ENCODE data around the gene HLX. TPM values are rescaled to one million over a fixed set of nuclear protein-coding genes. Genes with fewer than 3 reads are reported as not detected.

The HLX gene, protein sequence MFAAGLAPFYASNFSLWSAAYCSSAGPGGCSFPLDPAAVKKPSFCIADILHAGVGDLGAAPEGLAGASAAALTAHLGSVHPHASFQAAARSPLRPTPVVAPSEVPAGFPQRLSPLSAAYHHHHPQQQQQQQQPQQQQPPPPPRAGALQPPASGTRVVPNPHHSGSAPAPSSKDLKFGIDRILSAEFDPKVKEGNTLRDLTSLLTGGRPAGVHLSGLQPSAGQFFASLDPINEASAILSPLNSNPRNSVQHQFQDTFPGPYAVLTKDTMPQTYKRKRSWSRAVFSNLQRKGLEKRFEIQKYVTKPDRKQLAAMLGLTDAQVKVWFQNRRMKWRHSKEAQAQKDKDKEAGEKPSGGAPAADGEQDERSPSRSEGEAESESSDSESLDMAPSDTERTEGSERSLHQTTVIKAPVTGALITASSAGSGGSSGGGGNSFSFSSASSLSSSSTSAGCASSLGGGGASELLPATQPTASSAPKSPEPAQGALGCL
- total RNA-seq (under 1 TPM; 0.10 to 0.33 TPM), polyA plus RNA-seq (not detected), total RNA-seq (0 reads per million in 6 experiments)

DNA sequence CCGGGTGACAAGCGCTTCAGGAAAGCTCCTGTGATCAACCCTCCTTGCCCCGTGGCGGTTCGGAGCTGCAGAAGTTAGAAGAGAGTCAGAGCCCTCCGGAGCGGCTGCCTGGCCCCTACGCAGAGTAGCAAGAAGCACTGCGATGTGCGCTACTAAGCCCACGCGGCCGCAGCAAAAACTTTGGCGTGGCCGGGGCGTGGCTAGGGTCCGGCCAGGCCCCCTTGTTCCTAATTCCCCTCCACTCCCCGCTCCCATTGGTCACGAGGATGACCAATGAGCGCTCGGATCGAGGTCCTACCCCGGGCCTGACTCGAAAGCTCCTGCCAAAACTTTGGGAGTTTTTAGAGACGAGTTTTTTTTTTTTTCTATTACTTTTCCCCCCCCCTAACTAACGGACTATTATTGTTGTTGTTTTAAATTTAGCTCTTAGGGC, at the start of gene HLX:
HLX (plus strand) TSS at position 368 of the 433 bp plus-strand sequence. CDS start 415 bp downstream, outside the sequence.
- Mint-ChIP-seq H3K4me1 (peaks cover 9 to 49% (median 36%) of the 10 kb centered on the region in 4 donors), H3K27me3 (peaks cover 42 to 93% (median 76%) of the 10 kb centered on the region in 5 donors), H3K27ac (peak within 1 kb of the TSS in 4 of 10 donors; percentile 17 to 49 (median 30)), H3K36me3 (peaks cover 0 to 2% (median 0%) of the 10 kb centered on the region in 3 donors), H3K4me3 (peak within 1 kb of the TSS; percentile 66 to 89 (median 82)), H3K9me3 (peaks cover 0 to 2% (median 0%) of the 10 kb centered on the region in 9 donors)
- POLR2A ChIA-PET = no interaction called here
- ATAC-seq (peak; percentile 32 to 55), DNase-seq (peak in 1 of 10 donors; percentile 33)

DNA sequence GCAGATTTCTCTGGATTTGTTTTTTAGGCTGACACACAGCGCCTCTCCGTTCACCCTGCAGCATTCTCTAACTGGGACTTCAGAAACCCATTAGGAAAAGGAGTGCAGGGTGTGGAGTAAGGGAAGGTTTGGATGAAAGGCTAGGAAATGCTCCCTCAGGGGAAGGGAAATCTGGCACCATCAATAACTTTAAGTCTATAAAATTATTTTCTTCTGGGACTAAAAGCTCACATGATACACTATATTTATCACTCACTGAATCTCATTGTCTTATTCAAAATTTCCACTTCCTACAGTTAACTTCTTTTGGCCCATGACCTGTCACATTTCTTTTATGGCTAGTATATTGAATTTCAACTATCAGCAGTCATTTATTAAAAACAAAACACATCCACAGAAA, 45.8 kb upstream of the HLX start:
- Mint-ChIP-seq H3K27ac (no peak overlapping the region), H3K27me3 (peaks cover 5 to 50% (median 15%) of the 10 kb centered on the region in 5 donors), H3K9me3 (peaks cover 0 to 4% (median 0%) of the 10 kb centered on the region in 9 donors), H3K36me3 (no peaks in the 10 kb centered on the region), H3K4me3 (no peak overlapping the region), H3K4me1 (no peaks in the 10 kb centered on the region)
- no peak for DNase-seq
- POLR2A ChIA-PET = no interaction called here
- ATAC-seq = no peak

DNA sequence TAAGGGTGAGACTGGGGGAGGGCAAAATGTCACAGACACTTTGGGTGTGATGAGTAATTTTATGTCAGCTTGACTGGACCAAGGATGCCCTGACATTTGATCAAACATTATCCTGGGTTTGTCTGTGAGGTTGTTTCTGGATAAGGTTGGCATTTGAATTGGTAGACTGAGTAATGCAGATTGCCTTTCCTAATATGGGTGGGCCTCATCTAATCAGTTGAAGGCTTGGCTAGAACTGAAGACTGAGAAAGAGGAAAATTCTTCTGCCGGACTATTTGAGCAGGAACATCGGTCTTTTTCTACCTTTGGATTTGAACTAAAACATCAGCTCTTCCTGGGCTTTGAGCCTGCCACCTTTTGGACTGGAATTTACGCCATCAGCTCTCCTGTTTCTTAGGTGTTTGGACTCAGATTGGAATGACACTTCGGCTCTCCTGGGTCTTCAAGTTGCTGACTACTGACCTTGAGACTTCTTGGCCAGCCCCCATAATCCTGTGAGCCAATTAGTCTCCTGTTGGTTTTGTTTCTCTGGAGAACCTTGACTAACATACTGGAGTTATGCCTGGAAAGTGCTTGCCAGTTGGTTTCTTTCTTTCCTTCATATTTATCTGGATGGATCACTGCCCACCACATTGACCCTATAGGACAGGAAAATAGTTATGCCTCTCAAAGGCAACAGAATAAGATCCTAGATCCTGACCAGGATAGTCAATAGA, 44.9 kb upstream of the HLX start:
- Mint-ChIP-seq H3K4me3 (no peak overlapping the region), H3K27ac (no peak overlapping the region), H3K4me1 (no peaks in the 10 kb centered on the region), H3K9me3 (peaks cover 0 to 4% (median 0%) of the 10 kb centered on the region in 9 donors), H3K27me3 (peaks cover 3 to 51% (median 15%) of the 10 kb centered on the region in 5 donors), H3K36me3 (no peaks in the 10 kb centered on the region)
- POLR2A ChIA-PET = no interaction called here
- ATAC-seq (no peak), DNase-seq (no peak)

DNA sequence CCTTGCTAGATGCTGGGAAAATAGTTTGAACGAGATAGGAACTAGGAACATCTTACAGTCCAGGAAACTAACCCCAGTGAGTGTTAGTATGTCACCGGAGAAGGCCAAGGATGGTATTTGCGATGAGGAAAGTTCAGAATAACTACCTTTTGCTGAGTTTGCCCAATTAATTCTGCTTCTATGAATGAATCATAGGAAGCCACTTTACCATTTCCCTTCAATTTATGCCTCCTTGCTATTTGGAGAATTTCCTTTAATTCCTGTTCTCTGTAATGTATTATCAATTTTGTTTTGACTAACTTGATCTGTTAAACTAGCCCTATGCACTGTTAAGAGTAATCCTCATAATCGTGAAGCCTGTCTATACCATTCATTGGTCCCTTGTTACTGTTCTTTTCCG, 40.7 kb upstream of the HLX start:
- no peak overlapping the region for H3K27ac Mint-ChIP-seq
- H3K9me3 Mint-ChIP-seq = no peaks in the 10 kb centered on the region
- ATAC-seq (no peak), DNase-seq (no peak)
- H3K27me3 Mint-ChIP-seq = peaks cover 4 to 49% (median 8%) of the 10 kb centered on the region in 5 donors
- no peaks in the 10 kb centered on the region for H3K36me3 Mint-ChIP-seq
- POLR2A ChIA-PET = no interaction called here
- no peaks in the 10 kb centered on the region for H3K4me1 Mint-ChIP-seq
- no peak overlapping the region for H3K4me3 Mint-ChIP-seq

DNA sequence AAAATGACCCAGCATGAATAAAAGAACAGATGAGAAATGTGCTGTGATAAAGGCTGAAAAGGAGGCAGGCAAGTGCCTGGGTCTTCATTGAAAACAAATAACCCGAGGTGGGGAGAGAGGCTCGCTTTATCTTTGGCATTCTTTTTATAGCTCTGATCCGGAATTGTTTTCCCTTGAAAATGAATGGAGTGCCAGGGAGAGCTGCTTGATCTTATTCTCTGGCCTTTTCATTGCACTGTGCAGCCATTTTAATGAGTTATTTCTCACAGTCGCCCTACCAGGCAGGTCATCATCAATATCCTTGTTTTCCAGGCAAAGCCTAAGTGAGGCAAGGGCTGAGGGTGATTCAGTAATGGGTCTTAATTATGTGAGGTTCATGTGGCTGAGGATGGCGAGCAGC, 39.8 kb upstream of the HLX start:
- Mint-ChIP-seq H3K4me3 (no peak overlapping the region), H3K9me3 (no peaks in the 10 kb centered on the region), H3K27ac (no peak overlapping the region), H3K27me3 (peaks cover 2 to 49% (median 6%) of the 10 kb centered on the region in 5 donors), H3K36me3 (no peaks in the 10 kb centered on the region), H3K4me1 (no peaks in the 10 kb centered on the region)
- POLR2A ChIA-PET = no interaction called here
- DNase-seq = no peak
- no peak for ATAC-seq

DNA sequence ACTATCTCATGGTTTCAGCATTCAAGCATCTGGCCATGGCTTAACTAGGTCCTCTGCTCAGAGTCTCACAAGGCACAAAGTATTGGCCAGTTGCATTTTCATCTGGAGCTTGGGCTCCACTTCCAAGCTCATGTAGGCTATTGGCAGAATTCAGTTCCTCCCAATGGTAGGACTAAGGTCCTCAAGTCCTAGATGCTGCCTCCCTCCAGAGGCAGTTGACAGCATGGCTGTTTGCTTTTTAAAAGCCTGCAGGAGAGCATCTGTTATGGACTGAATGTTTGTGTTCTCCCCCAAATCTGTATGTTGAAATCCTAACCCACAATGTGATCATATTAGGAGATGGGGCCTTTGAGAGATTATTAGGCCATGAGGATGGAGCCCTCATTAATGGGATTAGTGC, 38.0 kb upstream of the HLX start:
- Mint-ChIP-seq H3K27ac (no peak overlapping the region), H3K9me3 (no peaks in the 10 kb centered on the region), H3K36me3 (no peaks in the 10 kb centered on the region), H3K4me1 (no peaks in the 10 kb centered on the region), H3K4me3 (no peak overlapping the region), H3K27me3 (peaks cover 3 to 38% (median 5%) of the 10 kb centered on the region in 5 donors)
- DNase-seq = no peak
- POLR2A ChIA-PET = no interaction called here
- no peak for ATAC-seq

DNA sequence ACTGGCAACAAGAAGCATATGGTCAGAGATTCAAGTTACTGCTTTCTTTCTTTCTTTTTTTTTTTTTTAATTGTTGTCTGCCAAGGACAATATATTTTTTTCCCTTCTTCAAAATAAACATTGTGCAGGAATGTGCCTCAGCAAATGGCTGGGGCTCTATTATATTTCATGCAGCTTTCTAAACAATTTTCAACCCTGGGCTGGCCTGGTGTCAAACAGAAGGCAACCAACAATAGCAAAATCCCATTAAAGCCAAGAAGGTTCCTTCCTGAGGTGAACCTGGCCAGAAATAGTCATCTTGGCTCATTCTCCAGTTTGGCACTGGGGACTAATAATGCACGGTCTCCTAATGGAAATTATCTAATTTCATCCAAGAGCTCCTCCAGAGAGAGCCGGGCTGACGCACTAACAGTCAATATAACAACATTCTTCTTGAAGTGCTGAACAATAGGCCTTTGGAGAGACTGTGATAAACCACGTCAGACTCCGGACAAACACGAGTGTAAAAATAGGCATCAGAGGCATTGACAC, 35.7 kb upstream of the HLX start:
- ATAC-seq (no peak), DNase-seq (no peak)
- H3K4me3 Mint-ChIP-seq = no peak overlapping the region
- no peaks in the 10 kb centered on the region for H3K4me1 Mint-ChIP-seq
- peaks cover 4 to 29% (median 5%) of the 10 kb centered on the region in 5 donors for H3K27me3 Mint-ChIP-seq
- POLR2A ChIA-PET = no interaction called here
- no peaks in the 10 kb centered on the region for H3K9me3 Mint-ChIP-seq
- no peaks in the 10 kb centered on the region for H3K36me3 Mint-ChIP-seq
- H3K27ac Mint-ChIP-seq = no peak overlapping the region

DNA sequence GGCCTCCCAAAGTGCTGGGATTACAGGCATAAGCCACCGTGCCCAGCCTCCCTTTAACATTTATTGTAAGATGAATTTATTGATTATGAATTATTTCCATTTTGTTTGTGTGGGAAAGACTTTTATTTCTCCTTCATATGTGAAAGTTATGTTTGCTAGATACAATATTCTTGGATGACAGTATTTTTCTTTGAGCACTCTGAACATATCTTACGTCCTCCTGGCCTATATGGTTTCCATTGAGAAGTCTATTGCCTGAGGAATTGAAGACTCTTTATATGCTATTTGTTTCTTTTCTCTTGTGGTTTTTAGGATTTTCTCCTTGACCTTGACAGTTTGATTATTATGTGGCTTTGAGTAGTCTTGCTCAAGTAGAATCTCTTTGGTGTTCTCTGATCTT, 26.8 kb upstream of the HLX start:
- Mint-ChIP-seq H3K27ac (no peak overlapping the region), H3K4me1 (no peaks in the 10 kb centered on the region), H3K36me3 (peaks cover 0 to 27% (median 4%) of the 10 kb centered on the region in 3 donors), H3K4me3 (no peak overlapping the region), H3K27me3 (peaks cover 0 to 10% (median 0%) of the 10 kb centered on the region in 5 donors), H3K9me3 (peaks cover 7 to 43% (median 34%) of the 10 kb centered on the region in 9 donors)
- ATAC-seq (no peak), DNase-seq (no peak)
- POLR2A ChIA-PET = no interaction called here

DNA sequence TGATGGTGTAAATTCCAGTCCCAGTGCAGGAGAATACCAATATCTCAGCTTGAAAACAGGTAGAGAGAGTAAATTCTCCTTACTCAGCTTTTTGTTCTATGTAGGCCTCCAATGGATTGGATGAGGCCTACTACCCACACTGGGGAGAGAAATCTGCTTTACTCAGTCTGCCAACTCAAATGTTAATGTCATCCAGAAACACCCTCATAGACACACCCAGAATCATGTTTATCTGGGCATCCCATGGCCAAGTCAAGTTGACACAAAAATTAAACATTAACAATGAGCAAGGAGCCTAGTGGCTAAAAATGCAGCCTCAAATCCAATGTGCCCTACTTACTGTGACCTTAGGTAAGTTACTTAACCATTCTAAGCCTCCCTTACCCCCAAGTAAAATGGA, 6.9 kb upstream of the HLX start:
- DNase-seq (no peak), ATAC-seq (no peak)
- Mint-ChIP-seq H3K27ac (no peak overlapping the region), H3K4me1 (peaks cover 0 to 8% (median 3%) of the 10 kb centered on the region in 4 donors), H3K4me3 (no peak overlapping the region), H3K36me3 (peaks cover 0 to under 1% (median 0%) of the 10 kb centered on the region in 3 donors), H3K27me3 (peaks cover 34 to 88% (median 41%) of the 10 kb centered on the region in 5 donors), H3K9me3 (peaks cover 0 to 12% (median 5%) of the 10 kb centered on the region in 9 donors)
- POLR2A ChIA-PET = no interaction called here

DNA sequence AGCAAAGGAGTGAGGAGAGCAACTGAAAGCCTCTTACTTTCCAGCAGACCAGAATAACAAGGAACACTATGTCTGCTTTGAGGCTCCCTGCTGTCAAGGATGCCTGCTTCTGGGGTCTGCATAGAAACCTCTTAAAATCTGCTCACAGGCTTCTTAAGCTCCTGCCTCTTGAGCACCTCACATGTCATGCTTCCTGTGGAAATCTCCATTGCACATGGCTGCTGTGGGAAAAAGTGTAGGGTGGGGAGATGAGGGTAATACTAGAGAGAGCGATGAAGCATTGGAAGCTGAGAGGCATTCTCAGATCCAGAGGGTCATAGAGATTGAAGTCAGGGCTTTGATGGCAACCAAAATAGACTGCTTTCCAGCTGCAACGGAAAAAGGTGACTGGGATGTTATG, 6.2 kb upstream of the HLX start:
- no peak for ATAC-seq
- peaks cover 0 to 16% (median 10%) of the 10 kb centered on the region in 4 donors for H3K4me1 Mint-ChIP-seq
- no peaks in the 10 kb centered on the region for H3K36me3 Mint-ChIP-seq
- H3K9me3 Mint-ChIP-seq = peaks cover 0 to 7% (median 0%) of the 10 kb centered on the region in 9 donors
- no peak overlapping the region for H3K4me3 Mint-ChIP-seq
- POLR2A ChIA-PET = no interaction called here
- no peak overlapping the region for H3K27ac Mint-ChIP-seq
- no peak for DNase-seq
- H3K27me3 Mint-ChIP-seq = peaks cover 42 to 90% (median 45%) of the 10 kb centered on the region in 5 donors

DNA sequence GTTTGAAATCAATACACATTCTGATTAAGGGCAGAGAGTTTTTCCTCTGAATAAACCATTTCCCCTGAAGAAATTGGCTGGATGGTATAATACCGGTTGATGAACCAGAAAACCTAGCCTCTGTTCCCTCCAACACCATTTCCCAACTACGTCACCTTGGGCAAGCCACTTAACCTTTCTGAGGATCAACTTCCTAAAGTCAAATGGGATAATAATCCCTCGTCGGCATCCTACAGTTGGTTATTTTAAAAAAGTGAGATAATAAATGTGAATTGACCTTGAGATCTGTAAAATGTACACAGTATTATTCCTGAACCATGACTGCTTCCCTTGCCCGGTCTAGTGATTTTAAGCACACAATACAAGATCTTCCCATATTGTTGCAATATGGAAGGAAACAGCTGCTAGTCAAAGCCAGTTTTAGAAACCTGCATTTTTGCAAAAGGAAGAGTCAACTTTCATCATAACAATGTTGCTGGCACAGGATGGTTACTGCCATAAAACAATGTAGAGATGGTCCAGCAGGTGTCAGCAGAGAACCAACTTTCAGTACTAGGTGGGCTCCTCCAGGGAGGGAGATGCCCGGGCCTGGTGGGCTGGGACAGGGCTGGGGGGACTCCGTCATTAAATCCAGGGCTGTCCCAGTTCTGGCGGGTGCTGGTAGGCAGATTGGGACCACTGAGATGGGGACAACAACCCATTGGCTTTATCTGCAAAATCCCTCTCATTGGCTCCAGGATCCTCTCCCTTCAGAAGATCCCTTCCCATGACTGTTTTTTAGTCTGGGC, 5.2 kb upstream of the HLX start:
- ATAC-seq (no peak), DNase-seq (peak in 1 of 10 donors; percentile 61)
- H3K27me3 Mint-ChIP-seq = peaks cover 49 to 97% (median 53%) of the 10 kb centered on the region in 5 donors
- peaks cover 0 to 2% (median 0%) of the 10 kb centered on the region in 9 donors for H3K9me3 Mint-ChIP-seq
- H3K4me3 Mint-ChIP-seq = no peak overlapping the region
- no peak overlapping the region for H3K27ac Mint-ChIP-seq
- H3K36me3 Mint-ChIP-seq = peaks cover 0 to 2% (median 0%) of the 10 kb centered on the region in 3 donors
- peaks cover 2 to 26% (median 19%) of the 10 kb centered on the region in 4 donors for H3K4me1 Mint-ChIP-seq
- POLR2A ChIA-PET = no interaction called here

DNA sequence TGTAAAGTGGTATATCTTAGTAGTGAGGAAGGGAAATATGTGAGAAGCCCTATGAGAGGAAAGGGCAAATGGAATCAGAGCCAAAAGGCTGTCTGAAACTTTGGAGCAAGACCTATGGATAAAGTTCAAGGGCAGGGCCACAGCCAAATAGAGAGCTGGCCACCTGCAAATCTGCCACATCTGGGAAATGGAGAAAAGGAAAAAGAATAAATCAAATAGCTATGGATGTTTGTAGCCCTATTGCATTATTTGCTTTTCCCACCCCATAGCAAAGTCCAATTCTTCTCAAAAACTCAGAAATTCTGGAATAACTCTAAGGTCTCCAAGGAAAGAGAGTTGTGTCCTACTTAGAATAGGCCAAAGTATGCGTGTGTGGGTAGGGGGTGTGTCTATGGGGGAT, 4.0 kb upstream of the HLX start:
- no peak for ATAC-seq
- Mint-ChIP-seq H3K27ac (no peak overlapping the region), H3K27me3 (peaks cover 44 to 90% (median 54%) of the 10 kb centered on the region in 5 donors), H3K9me3 (peaks cover 0 to 2% (median 0%) of the 10 kb centered on the region in 9 donors), H3K36me3 (peaks cover 0 to 2% (median 0%) of the 10 kb centered on the region in 3 donors), H3K4me3 (no peak overlapping the region), H3K4me1 (peaks cover 4 to 29% (median 24%) of the 10 kb centered on the region in 4 donors)
- POLR2A ChIA-PET = no interaction called here
- DNase-seq = no peak

Data from naive thymus-derived CD8-positive, alpha-beta T cell (primary cell).